CD4-positive, alpha-beta T cell treated with Interleukin-2 at 100 ng/mL for 4 hours (primary cell): ENCODE data around the gene MYO10.

Experiments
- DNase-seq: peaks from one replicate; pipeline ENCODE4 v3.0.0-alpha.2; 2020; ENCODE audit warnings: low spot score

Gene MYO10

DNA sequence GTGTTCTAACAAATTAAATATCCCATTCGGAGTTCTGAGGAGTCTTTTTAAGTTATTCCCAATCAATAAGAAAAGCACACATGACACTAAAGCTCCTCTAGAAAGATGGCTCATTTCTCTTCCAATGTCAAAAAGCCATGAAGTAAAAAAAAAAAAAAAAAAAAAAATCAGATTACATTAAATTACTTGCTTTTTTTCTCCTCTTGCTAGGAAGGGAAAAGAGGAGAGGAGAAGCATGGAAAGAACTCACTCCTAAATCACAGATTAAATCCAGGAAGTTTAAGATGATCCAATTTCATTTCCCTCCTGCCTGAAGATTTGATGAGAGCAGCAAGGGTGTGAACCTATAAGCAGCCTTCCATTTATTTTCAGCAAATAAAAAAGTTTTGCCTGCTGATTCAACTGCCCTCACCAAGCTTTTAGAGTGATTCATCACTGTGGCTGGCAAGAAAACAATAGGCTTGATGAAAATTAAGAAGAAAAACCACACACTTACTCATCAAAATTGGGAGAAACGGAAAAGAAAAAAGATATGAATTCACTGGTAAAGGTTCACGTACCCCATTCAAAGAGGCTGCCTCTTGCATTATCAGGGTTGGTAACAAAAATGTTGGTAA is 19.7 kb downstream of the MYO10 start:
- no peak for DNase-seq

DNA sequence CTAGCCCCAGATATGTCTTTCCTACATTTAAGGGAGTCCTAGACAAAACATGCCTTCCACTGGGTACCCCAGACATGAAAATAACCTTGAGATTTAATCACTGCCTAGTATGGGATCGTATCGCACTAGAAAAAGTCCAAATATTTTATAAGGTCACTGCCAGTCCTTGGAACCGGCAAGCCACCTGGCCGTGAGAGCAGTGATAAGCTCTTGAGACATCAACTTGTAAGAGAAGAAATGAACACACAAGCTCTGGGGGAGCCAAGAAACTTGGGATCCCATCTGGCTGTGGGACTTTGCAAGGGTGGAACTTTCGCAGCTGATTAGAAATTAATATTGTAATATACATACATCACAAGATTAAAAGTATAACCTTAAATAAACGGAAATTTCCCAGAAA is 21.5 kb downstream of the MYO10 start:
- DNase-seq, result no peak

DNA sequence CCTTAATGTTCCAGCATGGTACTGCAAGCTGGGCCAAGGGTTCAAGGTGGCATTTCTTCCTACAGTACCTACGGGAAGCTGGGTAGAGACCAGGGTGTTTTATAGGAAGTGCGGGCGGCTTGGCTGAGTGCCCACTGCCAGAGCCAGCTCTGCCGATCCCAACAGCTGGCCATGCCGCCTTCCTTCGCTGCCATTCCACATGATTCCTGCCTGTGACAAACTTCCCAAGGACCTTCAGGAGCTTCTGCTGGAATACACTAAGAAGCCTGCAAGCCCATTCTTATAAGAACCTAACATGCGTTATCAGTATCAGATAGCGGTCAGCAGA is 22.0 kb downstream of the MYO10 start:
- no peak for DNase-seq

DNA sequence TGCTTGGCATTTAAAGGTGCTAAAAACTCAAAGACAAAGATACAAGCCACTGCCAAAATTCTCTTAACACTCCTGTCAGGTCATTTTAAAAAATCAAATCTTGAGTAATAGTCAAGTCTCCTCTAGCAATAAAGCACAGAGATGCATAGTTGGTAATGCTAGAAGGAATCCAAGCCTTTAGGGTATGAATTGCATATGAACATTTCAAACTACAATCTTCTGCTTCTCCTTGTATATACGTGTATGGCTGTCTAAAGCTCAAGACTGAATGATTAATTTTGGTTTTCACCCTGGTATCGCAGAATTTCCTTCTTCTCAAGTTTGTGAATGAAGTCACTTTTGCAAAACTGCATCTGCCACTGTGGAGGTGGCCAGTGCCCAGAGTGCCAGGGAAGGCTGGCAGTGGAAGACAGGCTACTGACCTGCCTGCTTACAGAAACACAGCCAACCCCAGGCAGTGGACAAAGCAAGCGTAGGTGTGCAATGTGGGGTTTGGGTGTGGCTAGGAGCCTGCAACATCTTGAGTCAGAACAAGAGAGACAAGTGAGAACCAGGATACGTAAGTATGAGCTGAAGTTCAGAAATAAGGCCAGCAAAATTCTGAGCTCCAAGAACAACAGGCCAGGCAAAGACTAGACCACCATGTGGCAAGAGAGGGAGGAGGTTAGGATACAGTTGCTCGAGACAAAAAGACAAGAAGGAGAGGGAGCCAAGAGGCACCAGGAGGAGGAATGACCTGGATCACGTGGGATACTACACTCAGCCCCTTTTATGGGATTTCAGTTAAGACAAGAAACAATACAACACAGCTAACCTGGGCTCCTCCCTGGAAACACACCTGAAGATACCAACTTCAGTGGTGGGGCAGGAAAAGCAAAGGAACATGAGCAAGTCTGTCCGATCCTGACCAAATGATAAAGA is 22.6 kb downstream of the MYO10 start:
- no peak for DNase-seq

DNA sequence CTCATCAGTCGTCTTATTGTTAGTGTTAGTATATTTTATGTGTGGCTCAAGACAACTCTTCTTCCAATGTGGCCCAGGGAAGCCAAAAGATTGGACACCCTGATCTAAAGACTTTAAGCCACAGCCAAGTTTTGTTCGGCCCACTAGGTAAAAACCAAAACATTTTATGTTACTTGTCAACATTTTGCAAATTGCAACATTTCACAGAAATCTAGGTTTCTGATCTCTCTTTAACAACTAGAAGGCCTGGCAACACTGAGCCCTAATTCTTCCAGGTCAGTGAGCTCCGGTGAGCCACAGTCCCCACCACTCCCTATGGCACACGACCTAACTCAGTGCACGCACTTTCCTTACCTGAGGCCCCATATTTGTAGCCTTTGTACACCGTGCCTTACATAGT is 24.0 kb downstream of the MYO10 start:
- DNase-seq, result no peak

DNA sequence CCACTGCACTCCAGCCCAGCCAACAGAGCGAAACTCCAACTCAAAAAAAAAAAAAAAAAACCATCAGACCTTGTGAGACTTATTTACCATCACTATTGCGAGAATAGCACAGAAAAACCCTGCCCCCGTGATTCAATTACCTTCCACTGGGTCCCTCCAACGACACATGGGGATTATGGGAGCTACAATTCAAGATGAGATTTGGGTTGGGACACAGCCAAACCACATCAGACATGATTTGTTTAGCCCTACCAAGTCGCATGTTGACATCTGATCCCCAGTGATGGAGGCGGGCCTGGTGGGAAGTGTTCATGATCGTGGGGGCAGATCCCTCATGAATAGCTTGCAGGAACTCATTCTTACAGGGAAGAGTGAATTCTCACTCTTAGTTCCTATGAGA is 26.6 kb downstream of the MYO10 start:
- no peak for DNase-seq

DNA sequence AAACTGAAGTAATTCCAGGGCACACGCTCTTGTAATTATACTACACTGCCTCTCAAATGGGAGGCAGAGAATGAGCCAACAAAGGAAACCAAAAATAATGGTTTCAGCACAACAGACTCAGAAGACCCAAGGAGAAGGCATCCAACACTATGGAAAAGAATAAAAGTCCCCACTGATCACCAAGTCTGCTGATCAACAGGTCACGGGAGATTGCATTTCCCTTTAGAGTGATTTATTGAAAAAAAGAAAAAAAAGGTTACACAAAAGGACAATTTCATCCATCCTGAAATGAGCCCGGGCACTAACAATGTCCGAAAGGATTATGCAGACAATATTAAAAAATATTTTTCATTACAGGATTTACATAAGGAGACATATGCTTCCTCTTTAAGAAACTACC is 28.8 kb downstream of the MYO10 start:
- no peak for DNase-seq

DNA sequence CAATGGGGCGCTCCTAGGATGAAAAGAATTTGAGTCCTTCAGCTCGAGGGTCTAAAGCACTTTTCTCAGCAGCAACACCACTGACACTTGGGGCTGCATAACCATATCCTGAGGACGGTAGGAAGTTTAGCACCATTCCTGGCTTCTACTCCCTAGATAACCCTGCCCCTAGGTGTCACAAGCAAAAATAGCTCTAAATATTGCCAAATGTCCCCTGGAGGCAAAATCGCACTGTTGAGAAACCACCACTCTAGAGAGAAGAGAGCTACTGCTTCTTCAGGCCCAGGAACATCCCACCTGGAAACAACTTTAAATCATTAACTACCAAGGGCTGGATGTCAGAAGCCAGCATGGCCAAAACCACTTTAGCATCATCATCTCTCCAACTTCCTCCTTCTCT is 29.8 kb downstream of the MYO10 start:
- DNase-seq, result no peak

DNA sequence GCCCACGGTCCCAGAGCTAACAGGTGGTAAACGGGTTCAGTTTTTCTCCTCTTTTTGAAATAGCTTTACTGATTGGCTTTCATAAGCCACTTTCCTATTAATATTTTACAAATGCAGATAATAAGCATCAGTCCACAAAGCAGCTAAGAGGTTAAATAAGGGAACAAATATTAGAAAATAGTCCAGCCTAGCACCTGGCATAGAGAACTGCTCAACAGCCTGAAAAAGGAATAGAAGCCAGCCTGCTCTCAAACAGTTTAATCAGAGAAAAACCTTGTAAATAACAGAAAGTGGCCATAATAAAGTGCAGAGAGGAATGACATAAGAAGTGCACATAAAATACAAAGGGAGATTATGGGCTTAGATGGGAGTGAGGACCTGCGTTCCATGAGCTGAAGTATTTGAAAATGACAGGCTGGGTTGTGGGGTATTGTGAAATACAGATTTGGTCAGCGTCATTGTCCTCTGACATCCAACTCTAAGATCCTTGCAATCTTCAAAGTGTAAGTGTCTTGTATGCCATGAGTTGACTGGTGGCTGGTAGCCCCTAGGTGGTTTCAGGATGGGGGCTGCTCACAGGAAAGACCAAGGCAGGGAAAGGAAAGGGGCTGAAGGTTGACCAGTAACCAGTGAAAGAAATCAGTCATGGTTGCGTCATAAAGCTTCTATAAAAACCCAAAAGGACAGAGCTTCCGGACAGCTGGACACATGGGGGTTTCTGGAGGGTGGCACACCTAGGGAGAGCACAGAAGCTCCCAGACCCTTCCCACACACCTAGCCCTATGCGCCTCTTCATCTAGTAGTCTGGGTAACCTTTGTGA is 32.4 kb downstream of the MYO10 start:
- no peak for DNase-seq

DNA sequence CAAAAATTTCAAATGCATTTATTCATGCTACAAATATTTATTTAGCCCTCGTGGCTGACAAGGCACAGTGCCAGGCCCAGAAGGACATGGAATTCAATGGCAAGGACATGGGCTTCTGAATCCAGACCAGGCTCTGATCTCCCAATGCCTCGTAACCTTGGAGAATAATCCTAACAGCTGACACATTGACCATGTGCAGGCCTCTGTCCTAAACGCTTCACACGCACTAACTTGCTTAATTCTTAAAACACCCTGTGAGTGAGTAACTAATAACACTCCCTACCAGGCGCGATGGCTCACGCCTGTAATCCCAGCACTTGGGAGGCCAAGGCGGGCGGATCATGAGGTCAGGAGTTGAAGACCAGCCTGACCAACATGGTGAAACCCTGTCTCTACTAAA is 33.2 kb downstream of the MYO10 start:
- no peak for DNase-seq

DNA sequence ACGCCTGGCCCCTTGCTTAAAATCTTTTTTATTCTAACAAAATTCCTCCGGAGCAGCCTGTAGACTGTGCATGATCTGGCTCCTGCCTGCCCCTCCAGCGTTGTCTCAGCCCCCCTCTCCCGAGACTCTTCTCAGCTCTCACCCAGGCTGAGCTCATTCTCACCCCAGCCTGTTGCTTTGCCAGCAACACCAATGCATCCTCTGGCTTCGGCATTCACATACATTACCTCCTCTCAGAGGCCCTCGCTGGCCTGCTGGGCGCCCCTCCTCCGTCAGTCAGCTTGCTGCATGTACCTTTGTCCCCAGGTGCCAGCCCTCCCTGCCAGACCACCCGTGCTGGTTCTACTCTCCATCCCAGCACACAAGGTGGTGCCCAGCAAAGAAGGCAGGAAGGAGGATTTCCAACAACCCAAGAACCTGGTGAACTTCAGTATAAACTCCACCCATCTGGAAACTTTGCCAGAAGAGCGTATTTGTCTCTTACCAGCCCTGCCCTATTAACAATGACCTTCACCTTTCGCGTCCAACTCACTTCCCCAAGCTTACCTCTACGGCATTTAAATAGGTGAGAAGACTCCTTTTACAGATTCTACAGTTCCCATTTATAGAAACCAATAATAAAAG is 35.0 kb downstream of the MYO10 start:
- no peak for DNase-seq

- DNase-seq, result no peak
Observed at GRCh38 chr5:16899171-16899570, 36.9 kb downstream of the MYO10 start.

DNA sequence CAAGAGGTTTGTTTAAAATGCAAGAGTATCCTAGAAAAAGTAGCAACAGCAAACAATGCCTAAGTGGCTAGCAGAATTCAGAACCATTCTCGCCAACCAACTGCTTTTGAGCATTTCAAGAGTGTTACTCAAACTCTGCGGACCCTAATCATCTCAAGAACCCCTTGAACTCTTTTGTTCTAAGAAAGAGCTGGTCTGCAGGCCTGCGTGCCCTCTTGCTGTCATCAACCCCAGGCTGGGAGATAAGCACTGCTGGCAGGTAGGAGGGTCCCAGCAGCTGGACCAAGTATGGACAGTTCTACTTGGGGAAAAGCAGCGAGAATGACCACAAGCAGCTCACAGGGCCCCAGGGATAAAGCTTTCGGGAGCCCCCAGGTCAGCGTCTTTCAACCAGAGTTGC is 38.3 kb downstream of the MYO10 start:
- DNase-seq, result no peak

- DNase-seq, result no peak
Observed at GRCh38 chr5:16897284-16897704, 38.8 kb downstream of the MYO10 start.

GRCh38 chr5:16896767-16897166 is 39.3 kb downstream of the MYO10 start:
- no peak for DNase-seq

DNA sequence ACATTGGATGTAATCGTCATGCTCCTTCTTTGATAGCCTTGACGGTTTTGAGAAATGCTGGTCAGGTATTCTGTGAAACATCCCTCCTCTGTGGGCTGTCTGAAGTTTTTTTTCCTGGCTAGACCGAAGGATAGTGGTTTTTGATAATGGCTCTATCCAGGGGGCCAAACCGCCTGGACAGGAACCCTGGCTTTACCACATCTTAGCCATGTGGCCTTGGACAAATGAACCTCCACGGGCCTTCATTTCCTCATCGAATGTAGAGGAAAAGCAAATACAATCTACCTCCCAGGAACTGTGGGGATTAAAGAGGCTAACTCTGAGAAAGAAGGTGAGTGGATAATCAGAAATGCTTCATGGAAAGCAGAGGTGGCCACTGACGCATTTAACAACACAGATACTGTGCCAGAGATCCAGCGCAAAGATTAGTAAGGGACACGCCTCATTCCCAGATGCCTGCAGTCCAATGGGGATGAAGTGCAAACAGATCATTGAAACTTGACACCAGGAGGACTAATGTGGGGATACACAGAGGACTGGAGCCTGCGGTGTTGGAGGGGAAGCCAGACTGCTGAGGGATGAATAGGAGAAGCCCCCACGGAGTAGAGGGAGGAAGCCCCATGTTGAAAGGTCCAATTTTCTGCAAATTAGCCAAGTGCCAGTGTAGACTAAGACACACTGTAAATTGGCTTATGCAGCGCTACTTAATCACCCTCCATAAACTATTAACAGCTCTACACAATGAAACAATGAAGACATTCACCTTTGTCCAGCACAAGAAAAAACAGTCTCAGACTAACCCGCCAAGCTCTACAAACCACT is 41.6 kb downstream of the MYO10 start:
- DNase-seq, result no peak

DNA sequence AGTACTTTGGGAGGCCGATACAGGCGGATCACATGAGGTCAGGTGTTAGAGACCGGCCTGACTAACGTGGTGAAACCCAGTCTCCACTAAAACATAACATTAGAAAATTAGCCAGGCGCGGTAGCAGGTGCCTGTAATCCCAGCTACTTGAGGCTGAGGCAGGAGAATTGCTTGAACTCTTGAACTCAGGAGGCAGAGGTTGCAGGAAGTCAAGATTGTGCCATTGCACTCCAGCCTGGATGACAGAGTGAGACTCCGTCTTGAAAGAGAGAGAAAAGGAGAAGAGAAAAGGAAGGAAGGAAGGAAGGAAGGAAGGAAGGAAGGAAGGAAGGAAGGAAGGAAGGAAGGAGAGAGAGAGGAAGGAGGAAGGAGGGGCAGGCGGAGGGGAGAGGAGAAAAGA is 45.1 kb downstream of the MYO10 start:
- DNase-seq, result no peak

DNA sequence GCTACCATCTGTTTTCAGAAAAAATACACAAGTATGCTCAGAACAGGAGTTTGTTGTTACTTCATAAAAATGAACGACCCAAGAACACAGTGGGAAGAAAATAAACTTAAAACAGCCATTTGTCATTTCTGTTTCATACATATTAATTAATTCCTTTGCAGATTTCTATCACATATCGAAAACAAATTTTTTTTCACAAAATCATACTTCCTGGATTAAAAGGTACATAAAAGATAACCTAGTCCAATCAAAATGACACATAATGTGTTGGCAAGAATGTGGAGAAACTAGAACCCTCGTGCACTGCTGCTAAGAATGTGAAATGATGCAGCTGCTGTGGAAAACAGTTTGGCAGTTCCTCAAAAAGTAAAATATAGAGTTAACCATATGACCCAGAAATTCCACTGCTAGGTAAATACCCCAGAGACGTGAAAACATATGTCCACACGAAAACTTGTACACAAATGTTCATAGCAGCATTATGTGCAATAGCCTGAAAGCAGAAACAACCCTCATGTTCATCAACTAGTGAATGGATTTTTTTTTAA is 46.0 kb downstream of the MYO10 start:
- DNase-seq, result no peak

GRCh38 chr5:16889203-16889971 is 46.7 kb downstream of the MYO10 start:
- DNase-seq, result no peak

- no peak for DNase-seq
Observed at GRCh38 chr5:16888694-16889124, 47.4 kb downstream of the MYO10 start.
